DND-41 (cell line): ENCODE results near the gene OMP.

Experiments
- ATAC-seq: fragments of 200-7000 bp; cut with Tn5 transposase; 3 replicates; pipeline ENCODE4 v1.9.1; 2021; ENCODE audit warnings: low read depth; ENCODE audit not compliant: insufficient read depth
- DNase-seq: peaks from one replicate; pipeline ENCODE4 v3.0.0-alpha.2; 2020
- H2AFZ ChIP-seq: 2 replicates; pipeline ENCODE4 v1.6.0; 2012; ENCODE audit warnings: low read depth, low read length
- H3K27ac ChIP-seq: 2 replicates; pipeline ENCODE4 v1.5.1; 2012; ENCODE audit warnings: low read length, inconsistent platforms
- H3K27me3 ChIP-seq: fragments of 200-600 bp; sonication (generic); 2 replicates; pipeline ENCODE4 v1.6.0; 2012; ENCODE audit warnings: low read length, mild to moderate bottlenecking, inconsistent platforms; ENCODE audit not compliant: insufficient read depth, poor library complexity
- H3K36me3 ChIP-seq: 2 replicates; pipeline ENCODE4 v1.5.1; 2012; ENCODE audit warnings: low read length, inconsistent platforms; ENCODE audit not compliant: insufficient read depth
- H3K4me1 ChIP-seq: 2 replicates; pipeline ENCODE4 v1.5.1; 2012; ENCODE audit warnings: mild to moderate bottlenecking, low read length; ENCODE audit not compliant: insufficient read depth
- H3K4me2 ChIP-seq: 2 replicates; pipeline ENCODE4 v1.6.0; 2012; ENCODE audit warnings: mild to moderate bottlenecking, moderate library complexity, low read length, inconsistent platforms; ENCODE audit not compliant: insufficient read depth
- H3K4me3 ChIP-seq, 2 experiments: fragments of 200-600 bp in 1 of 2; shearing (Covaris generic) in 1 of 2; 2 replicates each; pipeline ENCODE4 v1.5.1; 2012 to 2016; ENCODE audit warnings: inconsistent platforms in 2 of 2, low read length in 2 of 2, mild to moderate bottlenecking in 2 of 2, low read depth in 1 of 2, moderate library complexity in 1 of 2
- H3K79me2 ChIP-seq: 2 replicates; pipeline ENCODE4 v1.6.0; 2012; ENCODE audit warnings: low read length, inconsistent platforms; ENCODE audit not compliant: insufficient read depth
- H3K9ac ChIP-seq: 2 replicates; pipeline ENCODE4 v1.6.0; 2012; ENCODE audit warnings: low read depth, mild to moderate bottlenecking, inconsistent platforms, low read length, moderate library complexity
- H3K9me3 ChIP-seq: 2 replicates; pipeline ENCODE4 v1.5.1; 2012; ENCODE audit warnings: low read length, moderate library complexity, mild to moderate bottlenecking, inconsistent platforms; ENCODE audit not compliant: insufficient read depth, severe bottlenecking
- H4K20me1 ChIP-seq: 2 replicates; pipeline ENCODE4 v1.6.0; 2012; ENCODE audit warnings: low read length; ENCODE audit not compliant: insufficient read depth
- EZH2 ChIP-seq: IDR thresholded peaks from 3 replicates; pipeline ENCODE4 v1.6.1; 2012; ENCODE audit warnings: borderline replicate concordance, low read depth, mild to moderate bottlenecking, moderate library complexity, low read length, inconsistent platforms; ENCODE audit not compliant: severe bottlenecking
- TF ChIP-seq, protein P1 (sequence below): IDR thresholded peaks from 2 replicates; pipeline ENCODE4 v1.5.1; 2012; ENCODE audit warnings: borderline replicate concordance, low read length, moderate library complexity, mild to moderate bottlenecking; ENCODE audit not compliant: poor library complexity, severe bottlenecking; ENCODE audit errors: extremely low read depth

OMP gene

DNA sequence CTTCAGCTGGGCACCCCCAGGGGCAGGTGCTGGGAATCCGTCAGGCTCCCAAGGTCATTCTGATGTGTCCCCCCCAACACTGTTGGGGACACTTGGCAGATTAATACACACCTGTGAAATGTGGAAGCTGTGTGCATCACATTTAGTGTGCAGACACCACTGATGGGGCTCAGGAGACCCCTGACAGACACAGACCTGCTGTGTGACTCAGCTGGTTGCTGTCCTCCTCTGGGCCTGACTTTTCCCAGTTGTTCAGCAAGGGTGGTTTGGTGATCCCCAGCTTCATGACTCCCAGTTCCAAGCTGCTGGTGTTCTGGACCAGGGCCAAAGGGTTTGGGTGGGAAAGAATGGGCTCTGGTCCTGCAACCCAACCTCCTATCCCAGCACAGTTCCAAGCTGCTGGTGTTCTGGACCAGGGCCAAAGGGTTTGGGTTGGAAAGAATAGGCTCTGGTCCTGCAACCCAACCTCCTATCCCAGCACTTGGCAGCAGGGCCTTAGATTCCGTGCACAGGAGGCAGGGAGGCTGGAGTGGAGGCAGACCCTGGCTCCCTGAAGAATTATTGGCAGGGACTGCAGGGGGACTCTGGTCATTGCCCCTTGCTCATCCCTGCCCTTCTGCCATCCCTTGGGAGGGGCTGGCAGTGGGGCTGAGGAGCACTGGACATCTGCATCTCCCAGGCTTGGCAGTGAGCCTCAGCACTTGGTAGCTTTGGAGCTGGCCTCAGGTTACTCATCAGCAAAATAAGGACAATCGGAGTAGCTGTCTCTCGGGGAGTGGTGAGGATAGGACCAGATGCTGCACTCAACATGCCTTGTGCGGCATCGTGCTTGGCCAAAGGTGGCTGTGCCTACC, 8.4 kb upstream of the OMP start:
- no peak for ATAC-seq
- no peaks in the 10 kb centered on the region for H3K79me2 ChIP-seq
- no peaks in the 10 kb centered on the region for H4K20me1 ChIP-seq
- H3K4me2 ChIP-seq, result no peak overlapping the region
- TF ChIP-seq EZH2, result no peak
- TF ChIP-seq, protein P1, sequence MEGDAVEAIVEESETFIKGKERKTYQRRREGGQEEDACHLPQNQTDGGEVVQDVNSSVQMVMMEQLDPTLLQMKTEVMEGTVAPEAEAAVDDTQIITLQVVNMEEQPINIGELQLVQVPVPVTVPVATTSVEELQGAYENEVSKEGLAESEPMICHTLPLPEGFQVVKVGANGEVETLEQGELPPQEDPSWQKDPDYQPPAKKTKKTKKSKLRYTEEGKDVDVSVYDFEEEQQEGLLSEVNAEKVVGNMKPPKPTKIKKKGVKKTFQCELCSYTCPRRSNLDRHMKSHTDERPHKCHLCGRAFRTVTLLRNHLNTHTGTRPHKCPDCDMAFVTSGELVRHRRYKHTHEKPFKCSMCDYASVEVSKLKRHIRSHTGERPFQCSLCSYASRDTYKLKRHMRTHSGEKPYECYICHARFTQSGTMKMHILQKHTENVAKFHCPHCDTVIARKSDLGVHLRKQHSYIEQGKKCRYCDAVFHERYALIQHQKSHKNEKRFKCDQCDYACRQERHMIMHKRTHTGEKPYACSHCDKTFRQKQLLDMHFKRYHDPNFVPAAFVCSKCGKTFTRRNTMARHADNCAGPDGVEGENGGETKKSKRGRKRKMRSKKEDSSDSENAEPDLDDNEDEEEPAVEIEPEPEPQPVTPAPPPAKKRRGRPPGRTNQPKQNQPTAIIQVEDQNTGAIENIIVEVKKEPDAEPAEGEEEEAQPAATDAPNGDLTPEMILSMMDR, result no peak
- no peak overlapping the region for H3K9ac ChIP-seq
- no peaks in the 10 kb centered on the region for H3K4me1 ChIP-seq
- no peaks in the 10 kb centered on the region for H3K9me3 ChIP-seq
- no peak overlapping the region for H3K27ac ChIP-seq
- H3K36me3 ChIP-seq, result no peaks in the 10 kb centered on the region
- H3K27me3 ChIP-seq, result no peaks in the 10 kb centered on the region
- no peak for DNase-seq
- H2AFZ ChIP-seq, result no peak overlapping the region
- no peak overlapping the region for H3K4me3 ChIP-seq

DNA sequence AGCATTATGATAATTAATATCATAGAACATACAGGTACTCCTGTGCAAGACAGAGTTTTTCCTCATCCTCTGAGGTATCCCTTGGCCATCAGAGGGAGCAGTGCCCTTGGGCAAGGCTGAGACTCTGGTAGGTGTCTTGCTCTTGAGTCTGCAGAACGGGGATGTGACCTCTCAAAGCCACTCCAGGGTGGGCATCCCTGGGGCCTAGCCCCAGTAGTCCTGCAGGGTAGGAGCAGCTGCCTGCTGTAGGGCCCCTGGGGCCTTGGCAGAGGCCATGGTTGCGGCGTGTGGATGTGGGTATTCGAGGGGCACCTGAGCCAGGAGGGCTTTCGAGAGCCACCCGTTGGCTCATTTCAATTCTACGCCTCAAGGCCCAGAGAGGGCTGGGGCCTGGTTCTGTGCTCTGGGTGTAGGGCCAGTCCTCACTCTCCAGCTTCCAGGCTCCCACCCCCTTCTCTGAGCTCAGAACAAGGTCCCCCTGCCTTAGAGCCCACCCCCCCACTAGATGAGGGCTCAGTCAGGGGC, 7.7 kb upstream of the OMP start:
- no peak overlapping the region for H3K4me2 ChIP-seq
- no peaks in the 10 kb centered on the region for H3K9me3 ChIP-seq
- no peaks in the 10 kb centered on the region for H3K4me1 ChIP-seq
- no peaks in the 10 kb centered on the region for H3K27me3 ChIP-seq
- H3K36me3 ChIP-seq, result no peaks in the 10 kb centered on the region
- ATAC-seq, result no peak
- H2AFZ ChIP-seq, result no peak overlapping the region
- no peak for DNase-seq
- H3K4me3 ChIP-seq, result no peak overlapping the region
- H4K20me1 ChIP-seq, result no peaks in the 10 kb centered on the region
- no peaks in the 10 kb centered on the region for H3K79me2 ChIP-seq
- no peak overlapping the region for H3K27ac ChIP-seq
- TF ChIP-seq EZH2, result no peak
- TF ChIP-seq, protein P1, result no peak
- no peak overlapping the region for H3K9ac ChIP-seq

DNA sequence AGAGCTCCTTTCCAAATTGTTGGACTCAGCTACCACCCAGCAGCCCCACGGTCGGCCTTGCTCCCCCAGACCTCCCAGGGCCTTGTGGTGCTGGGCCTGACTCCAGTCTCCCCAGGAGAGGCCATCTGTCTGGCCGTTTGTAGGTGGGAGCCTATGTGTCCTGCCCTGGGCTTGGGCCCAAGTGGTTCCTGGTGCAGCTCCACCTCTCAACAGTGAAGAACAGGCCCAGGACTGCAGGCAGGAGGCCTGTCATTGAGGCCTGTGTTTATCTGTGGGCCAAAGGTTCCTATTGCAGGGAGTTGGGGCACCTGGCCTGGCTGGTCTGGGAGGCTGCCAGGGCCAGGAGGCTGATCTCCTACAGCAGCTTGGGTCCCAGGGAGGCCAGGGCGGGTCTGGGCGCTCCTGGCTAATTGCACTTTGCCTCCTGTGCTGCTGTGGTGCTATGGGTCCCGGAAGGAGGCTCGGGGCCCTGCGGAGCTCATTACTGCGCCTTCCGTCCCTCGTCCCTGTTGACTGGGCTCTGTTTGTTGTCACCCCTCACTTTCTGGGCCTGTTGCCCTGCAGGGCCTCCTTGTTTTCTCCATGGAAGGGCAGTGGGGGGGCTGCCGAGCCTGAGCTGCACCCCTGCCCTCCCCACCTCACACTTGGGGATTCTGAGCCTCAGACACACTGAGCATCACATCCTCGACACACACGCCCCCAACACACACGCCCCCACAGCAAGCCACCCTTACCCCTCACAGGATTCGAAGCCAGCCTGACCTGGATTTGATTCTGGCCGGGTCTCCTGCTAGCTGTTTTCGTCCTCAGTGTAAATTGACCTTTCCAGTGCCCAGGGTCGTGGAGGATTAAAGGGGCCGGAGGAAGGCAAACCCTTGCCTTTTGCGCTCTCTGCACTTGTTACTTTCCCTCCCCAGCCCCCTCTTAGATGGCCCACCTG, 6.8 kb upstream of the OMP start:
- Histone ChIP-seq H2AFZ (no peak overlapping the region), H4K20me1 (no peaks in the 10 kb centered on the region), H3K9me3 (no peaks in the 10 kb centered on the region), H3K27ac (no peak overlapping the region), H3K79me2 (no peaks in the 10 kb centered on the region), H3K9ac (no peak overlapping the region), H3K4me3 (no peak overlapping the region), H3K27me3 (no peaks in the 10 kb centered on the region), H3K4me2 (no peak overlapping the region), H3K4me1 (no peaks in the 10 kb centered on the region), H3K36me3 (no peaks in the 10 kb centered on the region)
- DNase-seq, result no peak
- no peak for ATAC-seq
- TF ChIP-seq, protein P1, result no peak
- no peak for TF ChIP-seq EZH2
